ENCODE results near the gene TRAPPC3.

TRAPPC3 gene

GRCh38 chr1:36151134-36151844 lies 2.0 kb upstream of the TRAPPC3 start:
- no peak for DNase-seq

GRCh38 chr1:36150296-36151133 lies 1.2 kb upstream of the TRAPPC3 start:
- DNase-seq, result peak; percentile 80

- no peak for DNase-seq
Measured at GRCh38 chr1:36149973-36150295, 648 bp upstream of the TRAPPC3 start.

- DNase-seq, result no peak
Measured at GRCh38 chr1:36148821-36149236, 457 bp downstream of the TRAPPC3 start.

- DNase-seq, result no peak
Measured at GRCh38 chr1:36144413-36144812, 4.9 kb downstream of the TRAPPC3 start.

GRCh38 chr1:36143424-36143823 lies 5.9 kb downstream of the TRAPPC3 start:
- DNase-seq, result no peak

GRCh38 chr1:36142121-36142520 lies 7.2 kb downstream of the TRAPPC3 start:
- DNase-seq, result no peak

- DNase-seq, result no peak
Measured at GRCh38 chr1:36139521-36139920, 9.8 kb downstream of the TRAPPC3 start.

- no peak for DNase-seq
Measured at GRCh38 chr1:36137776-36138175, 11.5 kb downstream of the TRAPPC3 start.

GRCh38 chr1:36137226-36137625 lies 12.1 kb downstream of the TRAPPC3 start:
- DNase-seq, result no peak

- no peak for DNase-seq
Measured at GRCh38 chr1:36136535-36136934, 12.8 kb downstream of the TRAPPC3 start.

GRCh38 chr1:36135796-36136195 lies 13.5 kb downstream of the TRAPPC3 start:
- DNase-seq, result no peak

GRCh38 chr1:36135330-36135667 lies 14.0 kb downstream of the TRAPPC3 start:
- no peak for DNase-seq

- DNase-seq, result peak; percentile 40
Measured at GRCh38 chr1:36134505-36135329, 14.6 kb downstream of the TRAPPC3 start.

- no peak for DNase-seq
Measured at GRCh38 chr1:36134031-36134430, 15.3 kb downstream of the TRAPPC3 start.

- DNase-seq, result no peak
Measured at GRCh38 chr1:36133484-36133883, 15.8 kb downstream of the TRAPPC3 start.

- no peak for DNase-seq
Measured at GRCh38 chr1:36132029-36132428, 17.3 kb downstream of the TRAPPC3 start.

GRCh38 chr1:36128905-36129206 lies 20.4 kb downstream of the TRAPPC3 start:
- no peak for DNase-seq

- no peak for DNase-seq
Measured at GRCh38 chr1:36128126-36128904, 21.0 kb downstream of the TRAPPC3 start.

- DNase-seq, result no peak
Measured at GRCh38 chr1:36126797-36127500, 22.3 kb downstream of the TRAPPC3 start.

GRCh38 chr1:36126005-36126716 lies 23.1 kb downstream of the TRAPPC3 start:
- DNase-seq, result no peak

Data from CD4-positive, alpha-beta T cell treated with Interleukin-10 for 1 hour (primary cell).